Measurements from ENCODE around the gene RASSF5.
A peak's percentile ranks its signal among the peaks of the same experiment; 100 is the strongest.

Gene RASSF5

DNA sequence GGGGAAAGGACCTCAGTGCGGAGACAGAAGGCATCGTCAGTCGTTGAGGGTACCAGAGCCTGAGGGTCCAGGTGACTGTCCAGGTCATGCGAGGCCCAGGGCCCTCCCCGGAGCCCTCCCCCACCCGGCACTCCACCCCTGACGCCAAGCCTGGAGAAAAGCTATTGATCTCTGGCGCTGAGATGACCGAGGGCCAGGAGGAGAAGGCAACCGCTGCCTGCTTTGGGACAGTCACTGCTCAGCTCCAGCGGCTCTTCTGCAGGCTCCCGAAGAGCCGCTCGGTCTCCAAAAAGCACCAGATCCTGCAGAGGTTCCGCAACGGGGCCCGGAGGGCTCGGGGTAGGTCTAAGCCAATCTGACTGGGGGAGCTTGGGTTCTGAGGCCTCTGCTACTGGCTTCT, 10.9 kb downstream of the RASSF5 start:
- DNase-seq: no peak

DNA sequence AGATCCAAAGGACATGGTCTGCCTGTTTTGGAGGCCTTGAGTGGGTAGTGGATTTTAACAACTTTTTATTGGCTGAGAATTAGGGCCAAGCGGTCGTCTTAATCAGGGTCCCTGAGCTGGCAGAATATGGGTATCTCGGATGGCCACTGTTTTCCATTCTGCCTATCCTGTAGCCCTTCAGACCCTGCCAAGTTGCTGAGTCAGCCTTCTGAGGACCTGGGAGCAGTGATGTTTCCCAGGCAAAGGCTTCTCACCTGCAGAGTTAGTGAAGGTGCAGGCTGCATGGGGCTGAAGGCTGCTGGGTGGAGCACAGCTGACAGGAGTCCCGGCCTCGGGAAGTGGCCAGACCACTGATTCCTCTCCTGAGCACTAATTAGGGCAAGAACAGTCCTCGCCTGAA, 11.4 kb downstream of the RASSF5 start:
- DNase-seq: peak; percentile 39

DNA sequence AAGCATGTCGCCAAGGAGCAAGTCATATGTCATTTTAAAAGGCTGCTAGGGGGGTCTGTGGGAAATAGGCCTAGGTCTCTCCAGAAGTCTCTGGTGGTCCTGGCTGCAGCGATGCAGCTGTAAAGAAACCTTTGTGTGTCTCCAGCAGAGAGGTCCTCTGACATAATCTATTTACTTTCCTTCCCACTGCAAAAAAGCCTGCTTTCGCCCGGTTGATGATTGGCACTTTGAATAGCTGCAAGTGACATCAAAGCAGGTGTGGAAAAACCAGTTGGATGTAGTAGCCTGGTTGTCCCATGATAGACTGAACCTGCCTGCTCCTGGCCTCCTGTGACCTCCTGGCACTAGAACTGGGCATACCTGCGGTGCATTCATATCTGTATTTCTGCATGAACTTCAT, 13.8 kb downstream of the RASSF5 start:
- no peak for DNase-seq

DNA sequence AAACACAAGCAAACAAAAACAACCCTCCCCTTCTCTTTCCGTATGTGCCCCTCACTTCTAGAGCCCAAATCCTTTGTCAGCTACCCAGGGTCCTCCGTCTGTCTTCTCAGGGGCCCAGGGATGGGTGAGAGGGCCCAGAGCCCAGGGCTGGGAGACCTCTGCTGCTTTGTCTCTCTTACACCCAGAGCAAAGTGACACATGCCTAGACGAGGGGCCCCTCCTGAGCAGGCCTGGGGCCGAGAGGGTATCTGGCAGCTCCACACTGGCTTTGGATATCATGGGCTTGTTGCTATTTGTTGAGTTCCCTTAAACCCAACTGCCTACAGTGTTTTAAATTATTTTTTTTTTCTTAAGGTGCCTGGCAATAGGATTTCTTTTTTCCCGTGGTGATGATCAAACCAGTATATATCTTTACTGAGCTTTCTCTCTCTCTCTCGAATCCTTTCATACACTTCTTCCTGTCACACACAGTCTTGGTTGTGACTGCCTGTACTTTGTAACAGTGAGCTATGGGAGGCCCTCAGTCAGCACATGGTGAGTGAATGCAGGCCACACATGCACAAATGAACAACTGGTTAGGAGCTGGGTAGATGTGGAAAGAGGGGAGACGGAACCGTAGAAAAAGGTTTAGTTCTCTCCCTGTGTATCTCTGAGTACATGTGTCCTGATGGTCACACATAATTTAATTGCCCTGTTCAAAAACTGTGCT, 14.5 kb downstream of the RASSF5 start:
- DNase-seq: no peak

DNA sequence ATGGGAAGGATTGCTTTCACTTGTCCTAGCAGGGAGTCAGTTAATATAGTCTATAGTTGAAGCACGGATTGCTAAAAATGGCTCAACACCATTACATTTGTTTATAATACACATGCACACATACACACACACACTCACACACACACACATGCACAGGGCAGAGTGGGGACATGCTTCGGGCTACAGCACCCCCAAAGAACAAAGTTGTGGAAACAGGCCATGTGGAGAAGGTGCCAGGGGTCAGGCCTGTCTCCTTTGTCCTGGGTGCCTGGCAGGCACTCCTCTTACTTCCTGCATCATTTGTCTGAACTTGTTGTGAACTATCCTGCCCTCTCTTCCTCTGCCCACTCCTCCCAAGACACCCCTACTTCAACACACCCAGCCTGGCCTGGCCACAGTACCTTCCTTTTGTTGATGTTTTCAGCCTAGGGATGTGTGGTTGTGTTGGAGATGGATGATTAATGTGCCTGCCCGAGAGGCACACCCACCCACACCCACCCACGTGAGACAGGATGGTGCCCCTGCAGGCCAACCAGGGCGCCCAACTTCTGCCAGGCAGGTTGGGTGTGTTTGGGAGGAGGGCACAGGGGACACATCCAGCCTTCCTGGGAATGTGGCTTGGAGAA, 17.5 kb downstream of the RASSF5 start:
- no peak for DNase-seq

DNA sequence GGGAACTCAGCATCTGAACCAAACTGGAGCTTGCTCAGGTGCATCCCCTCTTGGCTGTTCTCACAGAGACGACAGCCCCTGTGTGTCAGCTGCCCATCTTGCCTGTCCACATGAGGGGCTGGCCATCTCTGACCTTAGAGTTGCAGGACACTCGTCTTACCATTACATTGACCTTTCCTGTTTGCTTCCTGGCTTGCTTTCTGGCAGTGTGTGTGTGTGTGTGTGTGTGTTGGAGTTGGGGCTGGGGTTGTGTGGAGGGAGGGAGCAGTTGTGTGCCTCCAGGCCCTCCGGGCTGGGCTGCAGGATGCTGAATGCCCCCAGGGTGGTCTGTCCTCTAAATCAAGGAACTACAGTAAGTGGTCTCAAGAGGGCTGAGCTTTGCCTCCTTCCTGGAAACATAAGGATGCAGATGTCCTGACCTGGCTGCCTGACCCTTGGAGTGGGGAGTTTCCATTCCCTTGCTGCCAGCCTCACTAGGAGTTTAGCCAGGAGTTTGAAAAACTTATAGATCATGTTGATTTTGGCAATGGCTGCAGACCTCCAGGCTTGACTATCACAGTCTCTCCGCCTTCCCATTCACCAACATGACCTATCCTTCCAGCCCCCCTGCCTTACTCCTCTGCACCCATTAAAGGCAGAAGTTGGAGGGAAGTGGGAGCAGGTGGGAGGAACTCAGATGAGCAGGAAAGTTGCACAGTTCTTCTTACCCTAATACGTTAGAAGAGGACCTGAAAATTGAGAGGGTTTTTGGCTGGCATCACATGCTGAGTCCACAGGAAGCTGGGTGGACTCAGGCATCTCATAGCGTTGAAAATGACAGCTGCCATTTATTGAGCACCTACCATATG, 19.0 kb downstream of the RASSF5 start:
- DNase-seq: no peak

DNA sequence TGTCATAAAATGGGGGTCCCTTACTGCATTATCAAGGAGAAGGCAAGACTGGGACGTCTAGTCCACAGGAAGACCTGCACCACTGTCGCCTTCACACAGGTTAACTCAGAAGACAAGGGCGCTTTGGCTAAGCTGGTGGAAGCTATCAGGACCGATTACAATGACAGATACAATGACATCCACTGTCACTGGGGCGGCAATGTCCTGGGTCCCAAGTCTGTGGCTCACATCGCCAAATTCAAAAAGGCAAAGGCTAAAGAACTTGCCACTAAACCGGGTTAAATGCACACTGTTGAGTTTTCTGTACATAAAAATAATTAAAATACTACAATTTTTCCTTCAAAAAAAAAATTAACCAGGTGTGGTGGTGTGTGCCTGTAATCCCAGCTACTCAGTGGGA, 22.1 kb downstream of the RASSF5 start:
- no peak for DNase-seq

DNA sequence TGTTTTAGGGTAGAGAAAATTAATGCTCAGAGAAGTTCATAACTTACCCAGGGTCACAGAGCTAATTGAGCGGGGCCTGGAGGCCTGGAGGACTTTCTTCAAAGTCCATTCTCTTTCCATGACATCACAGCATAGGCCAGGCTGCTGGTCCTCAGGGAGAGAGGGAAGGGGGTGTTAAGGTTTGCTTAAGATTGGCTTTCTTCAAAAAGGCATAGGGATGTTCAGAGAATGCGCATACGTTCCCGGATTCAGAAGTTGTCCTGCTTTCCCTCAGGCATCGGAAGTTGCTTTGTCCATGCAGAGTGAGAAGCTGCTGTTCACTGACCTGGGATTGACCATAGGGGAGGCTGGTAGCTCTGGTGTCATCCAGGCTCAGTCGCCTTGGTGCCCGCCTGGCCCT, 25.0 kb downstream of the RASSF5 start:
- DNase-seq: no peak

DNA sequence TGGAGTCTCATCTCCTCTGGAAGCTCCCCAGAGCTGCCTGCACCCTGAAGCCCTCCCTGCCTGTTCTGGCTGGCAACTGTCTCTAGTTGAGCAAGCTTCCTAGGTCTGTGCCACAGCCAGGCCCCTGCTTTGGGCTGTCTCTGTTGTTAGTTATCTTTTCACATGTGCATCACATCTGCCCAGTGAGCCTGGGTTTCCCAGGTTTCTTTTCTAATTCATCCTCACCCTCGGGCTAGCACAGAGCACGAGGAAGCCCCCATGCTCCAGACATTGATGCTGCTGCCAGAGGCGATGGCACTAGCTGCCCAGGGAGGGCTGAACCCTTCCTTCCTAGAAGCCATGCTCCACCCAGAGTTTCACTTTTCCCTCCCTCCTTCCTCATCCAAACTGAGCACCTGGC, 27.2 kb downstream of the RASSF5 start:
- no peak for DNase-seq

DNA sequence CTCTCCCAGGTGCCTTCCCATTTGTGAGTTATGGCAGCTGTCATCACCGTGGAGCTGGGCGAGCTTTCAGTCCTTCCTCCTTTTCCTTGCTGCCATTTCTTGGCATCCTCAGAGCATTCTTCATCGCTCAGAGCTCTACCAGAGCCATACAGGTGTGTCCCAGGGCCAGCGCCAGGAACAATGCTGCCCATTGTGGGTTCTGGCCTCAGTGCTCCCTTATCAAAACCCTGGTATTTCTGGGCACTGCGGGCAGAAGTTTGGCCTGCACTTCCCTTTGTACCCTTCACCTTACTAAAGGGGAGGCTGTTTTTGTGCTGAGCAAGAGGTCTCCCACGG, 28.5 kb downstream of the RASSF5 start:
- no peak for DNase-seq

DNA sequence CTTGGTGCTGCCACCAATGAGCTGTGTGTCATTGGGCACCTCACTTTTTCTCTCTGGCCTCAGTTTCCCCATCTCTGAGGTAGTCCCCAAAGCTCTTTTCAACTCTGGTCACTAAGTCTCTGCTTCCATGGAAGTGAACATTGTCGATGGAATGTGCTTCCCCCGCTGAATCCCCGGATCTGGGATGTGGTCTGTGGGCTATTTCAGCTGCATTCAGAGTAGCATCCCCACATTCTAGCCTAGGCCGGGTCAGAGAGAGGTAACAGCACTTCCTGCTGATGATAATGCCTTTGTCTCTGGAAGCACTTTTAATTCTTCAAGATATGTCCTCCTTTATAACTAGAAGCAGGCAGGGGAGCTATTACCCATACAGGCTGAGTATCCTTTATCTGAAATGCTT, 29.8 kb downstream of the RASSF5 start:
- DNase-seq: no peak

DNA sequence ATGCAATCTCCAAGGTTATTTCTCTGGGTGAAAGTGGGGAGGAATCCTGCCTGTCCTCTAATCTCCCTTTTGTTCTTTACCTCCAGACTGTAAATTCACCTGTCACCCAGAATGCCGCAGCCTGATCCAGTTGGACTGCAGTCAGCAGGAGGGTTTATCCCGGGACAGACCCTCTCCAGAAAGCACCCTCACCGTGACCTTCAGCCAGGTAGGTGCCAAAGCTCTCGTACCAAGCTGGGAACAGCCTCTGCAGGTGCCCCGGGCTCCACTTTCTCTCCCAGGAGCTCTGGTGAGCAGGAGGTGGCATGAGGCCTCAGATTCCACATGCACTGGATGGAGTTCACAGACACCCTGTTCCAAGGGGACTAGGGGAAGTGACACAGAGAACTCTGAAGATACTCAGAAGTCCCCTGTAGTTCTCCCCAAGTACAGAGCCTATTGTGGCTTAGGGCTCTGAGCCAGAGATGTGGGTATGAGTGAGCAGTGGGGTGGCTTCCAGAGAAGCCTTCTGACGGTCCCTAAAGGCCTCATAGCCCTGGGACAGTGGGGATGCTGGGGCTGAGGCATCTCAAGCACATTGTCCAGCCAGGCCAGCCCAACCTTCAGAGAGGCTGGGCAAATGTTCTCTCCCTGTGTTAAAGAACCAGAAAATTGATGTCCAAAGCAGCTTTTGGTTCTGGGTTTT, 30.9 kb downstream of the RASSF5 start:
- DNase-seq: no peak

DNA sequence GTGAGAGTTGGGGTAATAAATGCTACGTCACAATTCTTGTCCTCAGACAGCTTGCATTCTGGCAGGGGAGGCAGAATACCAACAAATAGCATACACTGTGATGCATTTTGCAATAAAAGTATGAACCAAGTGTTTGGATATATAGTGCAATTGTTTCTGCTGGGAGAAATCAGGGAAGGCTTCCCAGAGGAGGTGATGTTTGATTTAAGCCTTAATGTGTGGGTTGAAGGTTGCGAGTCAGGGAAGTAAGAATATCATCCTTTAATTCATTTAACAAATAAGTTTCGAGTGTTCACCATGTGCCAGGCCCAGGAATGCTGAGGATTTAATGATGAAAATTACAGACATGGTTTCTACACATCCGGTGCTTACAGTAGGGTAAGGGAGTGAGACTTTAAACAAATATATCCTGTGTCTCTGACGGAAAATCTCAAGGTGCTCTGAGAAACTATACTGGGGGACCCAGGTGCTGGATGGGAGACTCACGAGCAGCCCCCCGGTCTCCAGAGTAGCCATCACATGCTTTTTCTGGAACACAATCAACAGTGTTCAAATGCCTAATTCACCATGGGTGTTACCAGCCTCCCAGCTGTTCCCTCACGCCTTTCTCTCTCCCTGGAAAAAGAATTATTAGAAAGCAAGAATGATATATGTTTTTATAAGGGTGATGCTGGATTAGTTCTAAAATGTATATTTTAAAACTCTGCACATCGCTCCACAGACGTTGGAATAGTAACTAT, 31.7 kb downstream of the RASSF5 start:
- DNase-seq: no peak

DNA sequence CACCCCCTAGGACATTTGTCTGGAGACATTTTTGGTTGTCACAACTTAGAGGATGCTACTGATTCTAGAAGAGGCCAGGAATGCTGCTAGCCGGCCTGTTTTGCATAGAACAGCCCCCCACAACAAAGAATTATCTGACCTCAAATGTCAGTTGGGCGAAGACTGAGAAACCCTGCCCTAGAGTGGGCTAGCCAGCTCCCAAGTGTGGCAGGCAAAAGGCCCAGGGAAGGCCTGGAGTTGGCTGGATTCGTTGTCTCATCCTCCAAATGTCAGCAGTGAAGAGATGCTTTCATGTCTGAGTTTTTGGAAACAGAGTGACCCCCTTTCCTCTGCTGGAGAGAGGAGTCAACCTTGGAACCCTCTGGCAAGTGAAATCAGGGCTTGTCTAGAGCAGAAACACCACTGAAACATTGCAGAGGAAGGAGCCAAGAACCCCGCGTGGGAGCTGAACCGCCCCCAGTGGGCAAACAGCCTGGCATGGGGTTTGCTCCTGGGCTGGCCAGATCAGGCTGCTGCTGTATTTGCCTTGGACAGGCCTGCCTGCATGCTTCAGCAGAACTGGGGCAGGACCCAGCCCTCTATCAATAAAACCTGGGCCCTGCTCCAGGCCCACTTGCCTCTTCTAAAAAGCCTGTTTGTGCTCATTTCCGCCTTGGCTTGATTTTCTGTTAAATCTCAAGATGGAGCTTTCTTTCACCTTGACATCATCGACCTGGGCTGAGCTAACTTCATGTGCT, 32.9 kb downstream of the RASSF5 start:
- no peak for DNase-seq

DNA sequence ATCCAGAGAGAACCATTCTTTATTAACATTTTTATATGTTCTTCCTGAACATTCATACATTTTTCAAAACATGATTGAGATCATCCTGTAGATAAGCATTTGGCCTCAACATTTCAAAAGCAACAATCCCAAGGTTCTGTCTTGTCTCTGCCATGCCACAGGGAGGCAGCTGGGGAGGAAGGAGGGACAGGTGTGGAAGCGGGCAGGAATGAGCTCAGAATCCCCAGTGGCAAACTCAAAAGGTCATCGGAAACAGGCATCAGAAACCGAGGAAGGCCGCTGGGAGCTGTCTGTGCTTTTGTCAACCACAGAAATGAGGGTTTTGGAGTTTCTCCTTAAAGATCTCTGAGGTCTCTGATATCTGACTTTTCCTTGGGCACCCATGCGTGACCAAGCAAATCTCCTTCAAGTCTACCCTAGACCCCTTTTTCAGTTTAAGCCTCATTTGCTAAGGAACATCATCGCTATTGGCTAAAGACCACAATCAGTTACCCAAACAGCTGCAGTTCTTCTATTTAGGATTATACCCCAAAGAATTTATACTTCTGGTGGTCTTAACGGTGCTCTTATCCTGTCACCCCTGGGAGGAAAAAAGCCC, 34.0 kb downstream of the RASSF5 start:
- no peak for DNase-seq

DNA sequence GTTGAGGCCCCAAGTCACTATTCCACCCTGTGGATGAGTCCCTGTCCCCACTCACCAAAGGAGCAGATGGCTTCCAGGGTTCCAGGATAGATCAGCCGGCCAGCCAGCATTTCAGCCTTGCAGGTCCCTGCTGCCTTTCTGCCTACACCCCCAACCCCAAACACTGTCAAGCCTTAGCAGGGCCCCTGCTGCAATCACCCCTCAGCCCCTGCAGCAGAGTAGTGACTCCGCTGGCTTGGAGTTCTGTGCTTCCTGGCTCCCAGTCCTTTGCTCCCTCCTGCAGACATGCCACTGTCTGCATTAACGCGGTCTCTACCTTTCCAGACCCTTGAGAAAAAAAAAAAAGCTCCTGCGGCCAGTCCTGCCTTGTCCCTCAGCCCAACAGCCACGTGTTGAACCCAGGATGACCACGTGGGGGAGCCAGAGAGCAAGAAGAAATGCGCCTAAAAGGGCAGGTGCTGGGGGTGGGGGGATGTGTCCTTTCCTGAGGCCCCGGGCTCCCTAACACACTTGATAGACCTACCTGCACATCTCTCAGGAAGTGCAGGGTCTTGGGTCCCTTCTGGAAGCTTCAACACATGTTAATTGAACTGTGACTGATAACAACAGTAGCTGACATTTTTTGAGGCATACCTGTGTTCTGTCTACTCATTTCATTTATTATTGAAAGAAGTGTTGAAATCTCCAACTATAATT, 37.4 kb downstream of the RASSF5 start:
- peak; percentile 89 for DNase-seq

DNA sequence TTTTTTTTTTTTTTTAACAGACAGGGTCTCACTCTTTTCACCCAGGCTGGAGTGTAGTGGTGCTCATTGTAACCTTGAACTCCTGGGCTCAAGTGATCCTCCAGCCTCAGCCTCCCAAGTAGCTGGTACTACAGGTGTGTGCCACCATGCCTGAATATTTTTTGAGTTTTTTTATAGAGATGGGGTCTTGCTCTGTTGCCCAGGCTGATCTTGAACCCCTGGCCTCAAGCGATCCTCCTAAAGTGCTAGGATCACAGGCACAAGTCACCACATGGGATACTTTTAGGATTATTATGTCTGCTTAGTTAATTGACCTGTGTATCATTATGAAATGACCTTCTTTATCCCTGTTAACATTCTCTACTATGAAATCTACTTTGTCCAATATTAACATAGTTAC, 38.0 kb downstream of the RASSF5 start:
- DNase-seq: no peak

DNA sequence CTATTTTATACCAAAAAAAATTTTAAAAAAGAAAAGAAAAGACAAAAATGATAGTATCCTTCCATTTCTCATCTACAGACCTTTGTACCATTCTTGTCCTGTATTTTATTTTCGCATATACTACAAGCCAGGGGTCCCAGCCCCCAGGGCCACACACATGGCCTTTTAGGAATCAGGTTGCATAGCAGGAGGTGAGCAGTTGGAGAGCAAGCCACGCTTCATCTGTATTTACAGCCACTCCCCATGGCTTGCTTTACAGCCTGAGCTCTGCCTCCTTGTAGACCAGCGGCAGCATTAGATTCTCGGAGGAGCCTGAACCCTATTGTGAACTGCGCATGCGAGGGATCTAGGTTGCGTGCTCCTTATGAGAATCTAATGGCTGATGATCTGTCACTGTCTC, 39.8 kb downstream of the RASSF5 start:
- no peak for DNase-seq

DNA sequence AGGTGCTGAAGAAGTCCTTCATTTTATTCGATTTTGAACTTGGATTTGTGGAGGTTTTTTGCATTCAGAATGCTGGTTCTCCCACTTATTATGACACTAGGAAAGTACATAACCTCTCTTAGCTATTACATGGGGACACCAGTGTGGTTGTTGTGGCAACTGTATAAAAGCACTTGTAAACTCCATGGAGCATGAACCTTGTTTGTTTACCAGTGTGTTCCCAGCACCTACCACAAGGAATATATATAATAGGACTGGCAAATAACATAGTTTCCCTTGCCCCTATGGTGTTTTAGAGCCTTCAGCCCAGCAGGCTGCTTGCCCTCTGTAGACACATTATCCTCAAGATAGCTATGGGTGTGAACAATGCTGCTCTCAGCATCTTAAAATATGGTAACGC, 43.1 kb downstream of the RASSF5 start:
- DNase-seq: no peak

DNA sequence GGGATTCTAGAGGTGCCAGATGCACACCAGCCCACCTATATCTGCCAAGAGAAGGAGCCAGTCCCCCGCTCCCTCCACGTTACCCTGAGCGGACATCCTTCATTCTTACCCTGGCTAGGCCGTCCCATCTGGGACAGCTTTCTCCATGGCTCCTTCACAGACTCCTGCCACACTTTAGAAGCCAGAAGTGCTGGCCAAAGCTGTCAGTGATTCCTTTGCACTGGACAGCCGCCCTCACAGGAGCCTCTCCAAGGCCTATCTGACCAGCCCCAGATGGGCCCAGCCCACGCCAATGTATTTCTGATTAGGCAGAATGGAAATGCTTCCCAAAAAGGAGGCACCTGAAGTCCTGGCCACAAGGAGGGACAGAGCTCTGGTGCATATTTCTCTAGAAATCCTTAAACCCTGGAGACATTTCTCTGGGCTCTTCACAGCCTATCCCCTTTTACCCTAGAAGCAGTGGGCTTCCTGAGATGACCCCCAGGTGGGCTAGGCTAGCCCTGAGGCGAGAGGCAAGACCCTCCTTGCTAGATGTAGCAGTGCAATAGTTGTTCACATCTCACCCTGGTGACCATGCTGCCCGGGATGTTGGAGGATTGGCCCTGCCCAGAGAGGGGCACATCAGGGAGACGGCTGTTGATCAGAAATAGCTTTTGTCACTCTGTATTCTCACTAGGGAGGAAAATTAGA, 44.1 kb downstream of the RASSF5 start:
- DNase-seq: no peak

DNA sequence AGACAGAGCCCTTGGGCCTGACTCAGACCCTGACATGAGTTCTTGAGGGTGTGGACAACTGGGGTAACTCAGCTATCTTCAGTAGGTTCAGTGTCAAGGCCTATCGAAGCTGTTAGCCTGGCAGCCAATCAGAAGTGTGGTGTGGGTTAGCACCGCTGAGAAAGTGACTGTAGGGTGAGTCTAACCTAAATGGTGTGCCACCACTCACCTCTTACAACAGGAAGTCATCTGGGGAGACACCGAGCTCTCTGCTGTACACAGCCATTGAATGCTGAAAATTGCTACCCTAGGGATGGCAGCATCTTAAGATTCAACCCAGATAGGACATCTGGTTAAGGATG, 44.6 kb downstream of the RASSF5 start:
- no peak for DNase-seq

Measured in NCI-H82 (cell line).